HG03378 (cell line): ENCODE measurements around the gene TBCD.

Source experiments
- ATAC-seq: cut with Tn5 transposase; IDR thresholded peaks from one replicate; pipeline ENCODE4 v1.9.1; 2021; ENCODE audit warnings: mild to moderate bottlenecking, moderate library complexity; ENCODE audit not compliant: unreplicated experiment

Gene TBCD

GRCh38 chr17:82917699-82918345 lies 166.0 kb downstream of the TBCD start:
- no peak for ATAC-seq

GRCh38 chr17:82918508-82918907 lies 166.6 kb downstream of the TBCD start:
- ATAC-seq, result no peak

GRCh38 chr17:82920150-82920549 lies 168.3 kb downstream of the TBCD start:
- no peak for ATAC-seq

- ATAC-seq, result no peak
Measured at GRCh38 chr17:82920715-82921114, 168.8 kb downstream of the TBCD start.

- ATAC-seq, result no peak
Measured at GRCh38 chr17:82921426-82921825, 169.6 kb downstream of the TBCD start.

GRCh38 chr17:82922646-82923045 lies 170.8 kb downstream of the TBCD start:
- no peak for ATAC-seq

GRCh38 chr17:82923366-82924113 lies 171.7 kb downstream of the TBCD start:
- ATAC-seq, result no peak

- no peak for ATAC-seq
Measured at GRCh38 chr17:82924214-82924613, 172.3 kb downstream of the TBCD start.

- no peak for ATAC-seq
Measured at GRCh38 chr17:82924812-82925211, 172.9 kb downstream of the TBCD start.

- no peak for ATAC-seq
Measured at GRCh38 chr17:82925336-82925735, 173.5 kb downstream of the TBCD start.

GRCh38 chr17:82926081-82926480 lies 174.2 kb downstream of the TBCD start:
- no peak for ATAC-seq

- no peak for ATAC-seq
Measured at GRCh38 chr17:82926716-82927115, 174.9 kb downstream of the TBCD start.

- ATAC-seq, result no peak
Measured at GRCh38 chr17:82927311-82927660, 175.4 kb downstream of the TBCD start.

- no peak for ATAC-seq
Measured at GRCh38 chr17:82927661-82928601, 176.1 kb downstream of the TBCD start.

GRCh38 chr17:82929011-82929622 lies 177.3 kb downstream of the TBCD start:
- ATAC-seq, result no peak

- ATAC-seq, result no peak
Measured at GRCh38 chr17:82929676-82930042, 177.8 kb downstream of the TBCD start.

GRCh38 chr17:82930043-82930923 lies 178.4 kb downstream of the TBCD start:
- ATAC-seq, result no peak

GRCh38 chr17:82930924-82931698 lies 179.2 kb downstream of the TBCD start:
- no peak for ATAC-seq

- no peak for ATAC-seq
Measured at GRCh38 chr17:82931699-82932517, 180.0 kb downstream of the TBCD start.
